ENCODE measurements around the gene MPI. TPM values are rescaled to one million over a fixed set of nuclear protein-coding genes. Genes with fewer than 3 reads are reported as not detected.

MPI gene
- total RNA-seq, 1 donor from 2014 or later: 43.8 TPM

- peaks cover 2% of the 10 kb centered on the region for H3K36me3 Mint-ChIP-seq (ENCODE audit: low read depth)
- TF ChIP-seq CTCF (conservative IDR thresholded peaks at IDR 0.05): no peak
- H3K27ac Mint-ChIP-seq (ENCODE audit: unreplicated experiment): no peak overlapping the region
- peaks cover 8% of the 10 kb centered on the region for H3K4me1 Mint-ChIP-seq
- no peaks in the 10 kb centered on the region for H3K9me3 Mint-ChIP-seq
- DNase-seq (ENCODE audit: low read depth, low spot score): no peak
- H3K4me3 Mint-ChIP-seq: no peak overlapping the region
- no peaks in the 10 kb centered on the region for H3K27me3 Mint-ChIP-seq (ENCODE audit: low read depth)
These were observed 33.3 kb upstream of the MPI start for GRCh38 chr15:74856537-74856936.

- no peaks in the 10 kb centered on the region for H3K27me3 Mint-ChIP-seq (ENCODE audit: low read depth)
- peaks cover 8% of the 10 kb centered on the region for H3K4me1 Mint-ChIP-seq
- H3K36me3 Mint-ChIP-seq (ENCODE audit: low read depth): peaks cover 2% of the 10 kb centered on the region
- peak overlapping the region; percentile 27 for H3K27ac Mint-ChIP-seq (ENCODE audit: unreplicated experiment)
- no peaks in the 10 kb centered on the region for H3K9me3 Mint-ChIP-seq
- H3K4me3 Mint-ChIP-seq: no peak overlapping the region
- no peak for DNase-seq (ENCODE audit: low read depth, low spot score)
- no peak for TF ChIP-seq CTCF (conservative IDR thresholded peaks at IDR 0.05)
These were observed 32.7 kb upstream of the MPI start for GRCh38 chr15:74857082-74857655.

- H3K36me3 Mint-ChIP-seq (ENCODE audit: low read depth): peaks cover 2% of the 10 kb centered on the region
- H3K9me3 Mint-ChIP-seq: no peaks in the 10 kb centered on the region
- H3K27me3 Mint-ChIP-seq (ENCODE audit: low read depth): no peaks in the 10 kb centered on the region
- H3K27ac Mint-ChIP-seq (ENCODE audit: unreplicated experiment): peak overlapping the region; percentile 78
- peaks cover 8% of the 10 kb centered on the region for H3K4me1 Mint-ChIP-seq
- DNase-seq (ENCODE audit: low read depth, low spot score): no peak
- no peak for TF ChIP-seq CTCF (conservative IDR thresholded peaks at IDR 0.05)
- H3K4me3 Mint-ChIP-seq: no peak overlapping the region
These were observed 32.0 kb upstream of the MPI start for GRCh38 chr15:74857671-74858368.

GRCh38 chr15:74858369-74858740 is 31.5 kb upstream of the MPI start:
- DNase-seq (ENCODE audit: low read depth, low spot score): no peak
- no peak for TF ChIP-seq CTCF (conservative IDR thresholded peaks at IDR 0.05)
- peak overlapping the region; percentile 73 for H3K27ac Mint-ChIP-seq (ENCODE audit: unreplicated experiment)
- no peak overlapping the region for H3K4me3 Mint-ChIP-seq
- peaks cover 1% of the 10 kb centered on the region for H3K36me3 Mint-ChIP-seq (ENCODE audit: low read depth)
- no peaks in the 10 kb centered on the region for H3K9me3 Mint-ChIP-seq
- H3K4me1 Mint-ChIP-seq: peaks cover 8% of the 10 kb centered on the region
- no peaks in the 10 kb centered on the region for H3K27me3 Mint-ChIP-seq (ENCODE audit: low read depth)

GRCh38 chr15:74863239-74864056 is 26.4 kb upstream of the MPI start:
- no peak for TF ChIP-seq CTCF (conservative IDR thresholded peaks at IDR 0.05)
- peaks cover 12% of the 10 kb centered on the region for H3K4me1 Mint-ChIP-seq
- no peak for DNase-seq (ENCODE audit: low read depth, low spot score)
- peak overlapping the region; percentile 10 for H3K27ac Mint-ChIP-seq (ENCODE audit: unreplicated experiment)
- no peak overlapping the region for H3K4me3 Mint-ChIP-seq
- H3K36me3 Mint-ChIP-seq (ENCODE audit: low read depth): peaks cover 9% of the 10 kb centered on the region
- H3K9me3 Mint-ChIP-seq: no peaks in the 10 kb centered on the region
- no peaks in the 10 kb centered on the region for H3K27me3 Mint-ChIP-seq (ENCODE audit: low read depth)
